Measurements from ENCODE around the gene LGALSL.

Gene LGALSL

GRCh38 chr2:64501946-64502345 lies 48.0 kb downstream of the LGALSL start:
- DNase-seq: no peak

- no peak for DNase-seq
Observed at GRCh38 chr2:64502860-64503259, 48.9 kb downstream of the LGALSL start.

- DNase-seq: no peak
Observed at GRCh38 chr2:64504774-64505720, 51.1 kb downstream of the LGALSL start.

GRCh38 chr2:64506686-64507085 lies 52.7 kb downstream of the LGALSL start:
- no peak for DNase-seq

All from activated gamma-delta T cell (primary cell).